Transverse colon (tissue), 4 donors: ENCODE results near the gene PCSK5.

Experiments
- EP300 ChIP-seq: sonication (generic); formaldehyde crosslinking; IDR thresholded peaks from one replicate; pipeline ENCODE4 v1.6.1; 2017; ENCODE audit warnings: antibody characterized with exemption, low read depth
- POLR2A ChIP-seq: fragments of 450-650 bp; IDR thresholded peaks from one replicate; pipeline ENCODE4 v1.6.1; 2016; ENCODE audit warnings: antibody characterized with exemption, mild to moderate bottlenecking, moderate library complexity
- POLR2AphosphoS5 ChIP-seq, 3 donors: sonication (generic); formaldehyde crosslinking; IDR thresholded peaks; one replicate each; pipeline ENCODE4 v1.6.1; 2016; ENCODE audit warnings: antibody characterized with exemption in 3 of 3
- TF ChIP-seq, protein P1 (sequence below), 5 experiments: fragments of 200-600 bp in 3 of 5; fragments of 450-650 bp in 2 of 5; sonication (generic) in 3 of 5; IDR thresholded peaks; 1 replicate in 2 of 5; 2 replicates in 3 of 5; pipeline ENCODE4 v1.5.1; 2016 to 2017; ENCODE audit warnings: antibody characterized with exemption in 5 of 5, inconsistent platforms in 3 of 5, mild to moderate bottlenecking in 2 of 5, moderate library complexity in 1 of 5

DNA sequence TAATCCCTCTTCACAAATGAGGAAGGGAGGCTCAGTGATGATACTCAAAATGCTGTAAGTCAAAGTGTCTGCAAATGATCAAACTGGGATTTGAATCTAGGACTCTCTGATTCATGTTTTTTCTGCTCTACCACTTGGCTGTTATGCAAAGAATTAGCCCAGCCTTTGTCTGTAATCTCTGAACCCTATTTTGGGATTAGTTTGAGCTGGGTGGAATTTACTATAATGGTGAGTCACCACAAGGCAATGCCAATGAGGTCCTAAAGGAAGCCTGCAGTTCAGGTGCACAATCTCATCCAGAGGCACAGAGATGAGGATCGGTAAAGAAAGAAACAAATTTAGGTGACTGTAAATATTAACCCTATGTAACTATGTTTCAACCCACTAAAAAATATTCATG, 474.6 kb downstream of the PCSK5 start:
- TF ChIP-seq, protein P1, sequence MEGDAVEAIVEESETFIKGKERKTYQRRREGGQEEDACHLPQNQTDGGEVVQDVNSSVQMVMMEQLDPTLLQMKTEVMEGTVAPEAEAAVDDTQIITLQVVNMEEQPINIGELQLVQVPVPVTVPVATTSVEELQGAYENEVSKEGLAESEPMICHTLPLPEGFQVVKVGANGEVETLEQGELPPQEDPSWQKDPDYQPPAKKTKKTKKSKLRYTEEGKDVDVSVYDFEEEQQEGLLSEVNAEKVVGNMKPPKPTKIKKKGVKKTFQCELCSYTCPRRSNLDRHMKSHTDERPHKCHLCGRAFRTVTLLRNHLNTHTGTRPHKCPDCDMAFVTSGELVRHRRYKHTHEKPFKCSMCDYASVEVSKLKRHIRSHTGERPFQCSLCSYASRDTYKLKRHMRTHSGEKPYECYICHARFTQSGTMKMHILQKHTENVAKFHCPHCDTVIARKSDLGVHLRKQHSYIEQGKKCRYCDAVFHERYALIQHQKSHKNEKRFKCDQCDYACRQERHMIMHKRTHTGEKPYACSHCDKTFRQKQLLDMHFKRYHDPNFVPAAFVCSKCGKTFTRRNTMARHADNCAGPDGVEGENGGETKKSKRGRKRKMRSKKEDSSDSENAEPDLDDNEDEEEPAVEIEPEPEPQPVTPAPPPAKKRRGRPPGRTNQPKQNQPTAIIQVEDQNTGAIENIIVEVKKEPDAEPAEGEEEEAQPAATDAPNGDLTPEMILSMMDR (IDR thresholded peaks at IDR 0.05), result no peak
- TF ChIP-seq EP300 (no peak), POLR2AphosphoS5 (IDR thresholded peaks at IDR 0.05) (no peak), POLR2A (no peak)
